Renal cortical epithelial cell (primary cell): ENCODE measurements around the gene C16orf74. TPM values are rescaled to one million over a fixed set of nuclear protein-coding genes. Genes with fewer than 3 reads are reported as not detected.

Source experiments
- DNase-seq: peaks from one replicate; pipeline ENCODE4 v3.0.0-alpha.2; 2011; ENCODE audit warnings: low read depth
- total RNA-seq: library from RNA; depleted of rRNA; stranded (reverse); fragments of >200 nt; gene quantifications from 2 replicates; pipeline ENCODE4 v1.2.3, GENCODE V29; 2014

Gene C16orf74
- total RNA-seq, 1 donor from 2014 or later, result 1.6 TPM

GRCh38 chr16:85657996-85658395 is 92.9 kb downstream of the C16orf74 start:
- no peak for DNase-seq

Other genes with a start within 250 kb of the C16orf74 start
- 9.6 and 44.6 TPM in 2 replicates for gene GSE1, start 137.8 kb downstream of the C16orf74 start, total RNA-seq
- gene GINS2, start 62.1 kb downstream of the C16orf74 start, total RNA-seq, result 0.45 and 7.3 TPM in 2 replicates
- gene EMC8, start 48.4 kb upstream of the C16orf74 start, total RNA-seq, result 25.5 and 26.6 TPM in 2 replicates
- 349 and 463 TPM in 2 replicates for gene COX4I1, start 48.6 kb upstream of the C16orf74 start, total RNA-seq
- gene IRF8, start 148.1 kb upstream of the C16orf74 start, total RNA-seq, result 1.0 and 1.9 TPM in 2 replicates